ENCODE measurements around the gene WNT3A.

- no peak for TF ChIP-seq CTCF (conservative IDR thresholded peaks at IDR 0.05; ENCODE audit: low read length)
- TF ChIP-seq EZH2phosphoT487 (IDR thresholded peaks at IDR 0.05; ENCODE audit: borderline replicate concordance): no peak
Observed at GRCh38 chr1:228094432-228095016, 87.7 kb downstream of the WNT3A start.

Measured in Loucy (cell line).